Activated naive CD8-positive, alpha-beta T cell treated with anti-CD3 and anti-CD28 coated beads, Interleukin-2, amount 50 U/mL, for 24 hours (primary cell): Measurements from ENCODE around the gene TK1.
A peak's percentile ranks its signal among the peaks of the same experiment; 100 is the strongest.

ENCODE experiments used
- ATAC-seq: fragments of 150-1000 bp; cut with Tn5 transposase; one replicate; pipeline ENCODE4 v1.10.0; 2021
- DNase-seq: peaks from one replicate; pipeline ENCODE4 v3.0.0; 2021
- H3K27ac Mint-ChIP-seq: one replicate; pipeline ENCODE4 v1.8.0; 2021; ENCODE audit warnings: mild to moderate bottlenecking, mixed read lengths
- H3K27me3 Mint-ChIP-seq: one replicate; pipeline ENCODE4 v1.8.0; 2021; ENCODE audit warnings: mixed read lengths
- H3K36me3 Mint-ChIP-seq: one replicate; pipeline ENCODE4 v1.8.0; 2021; ENCODE audit warnings: low read depth, mixed read lengths
- H3K4me1 Mint-ChIP-seq: one replicate; pipeline ENCODE4 v1.8.0; 2021; ENCODE audit warnings: mixed read lengths
- H3K4me3 Mint-ChIP-seq: one replicate; pipeline ENCODE4 v1.8.0; 2021; ENCODE audit warnings: mild to moderate bottlenecking, moderate library complexity, mixed read lengths
- H3K9me3 Mint-ChIP-seq: one replicate; pipeline ENCODE4 v1.8.0; 2021; ENCODE audit warnings: mixed read lengths

TK1 gene

GRCh38 chr17:78159575-78160158 lies 27.2 kb downstream of the TK1 start:
- peak overlapping the region; percentile 33 for H3K27ac Mint-ChIP-seq
- H3K27me3 Mint-ChIP-seq, result no peaks in the 10 kb centered on the region
- H3K4me1 Mint-ChIP-seq, result peaks cover 14% of the 10 kb centered on the region
- DNase-seq (no peak), ATAC-seq (peak; percentile 70)
- H3K4me3 Mint-ChIP-seq, result no peak overlapping the region
- no peaks in the 10 kb centered on the region for H3K36me3 Mint-ChIP-seq
- H3K9me3 Mint-ChIP-seq, result no peaks in the 10 kb centered on the region

DNA sequence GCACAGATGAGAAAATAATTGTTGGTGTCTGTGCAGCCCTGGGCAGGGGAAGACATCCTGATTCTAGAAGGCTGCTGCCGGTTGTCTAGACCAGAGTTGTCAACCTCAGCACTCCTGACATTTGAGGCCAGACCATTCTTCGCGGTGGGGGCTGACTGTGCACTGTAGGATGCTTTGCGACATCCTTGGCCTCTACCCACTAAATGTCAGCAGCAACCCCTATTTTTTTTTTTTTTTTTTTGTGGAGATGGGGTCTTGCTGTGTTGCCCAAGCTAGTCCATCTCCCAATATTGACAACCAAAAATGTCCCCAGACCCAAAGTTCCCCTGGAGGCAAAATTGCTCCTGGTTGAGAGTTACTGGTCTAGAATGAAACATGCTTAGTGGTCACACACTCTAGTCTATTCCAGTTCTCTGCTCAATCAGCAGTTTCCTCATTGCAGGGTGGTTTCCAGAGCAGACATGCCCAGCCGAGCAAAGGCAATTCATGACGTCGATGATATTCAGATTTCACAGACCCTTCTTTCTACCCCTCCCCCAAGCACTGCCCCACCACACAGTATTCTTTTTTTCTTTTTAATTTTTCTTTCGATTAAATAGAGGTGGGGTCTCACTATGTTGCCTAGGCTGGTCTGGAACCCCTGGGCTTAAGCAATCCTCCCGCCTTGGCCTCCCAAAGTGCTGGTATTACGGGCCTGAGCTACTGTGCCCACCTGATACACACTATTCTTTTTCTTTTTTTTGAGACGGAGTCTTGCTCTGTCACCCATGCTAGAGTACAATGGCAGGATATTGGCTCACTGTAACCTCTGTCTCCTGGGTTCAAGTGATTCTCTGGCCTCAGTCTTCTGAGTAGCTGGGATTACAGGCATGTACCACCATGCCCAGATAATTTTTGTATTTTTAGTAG lies 31.7 kb downstream of the TK1 start:
- Mint-ChIP-seq H3K36me3 (no peaks in the 10 kb centered on the region), H3K4me3 (no peak overlapping the region), H3K27me3 (no peaks in the 10 kb centered on the region), H3K9me3 (no peaks in the 10 kb centered on the region), H3K4me1 (peaks cover 16% of the 10 kb centered on the region), H3K27ac (peak overlapping the region; percentile 60)
- ATAC-seq (peak; percentile 74), DNase-seq (peak; percentile 34)

GRCh38 chr17:78151514-78152008 lies 35.3 kb downstream of the TK1 start:
- no peak for DNase-seq
- H3K27me3 Mint-ChIP-seq, result no peaks in the 10 kb centered on the region
- H3K4me1 Mint-ChIP-seq, result peaks cover 27% of the 10 kb centered on the region
- no peak for ATAC-seq
- H3K36me3 Mint-ChIP-seq, result no peaks in the 10 kb centered on the region
- no peaks in the 10 kb centered on the region for H3K9me3 Mint-ChIP-seq
- H3K4me3 Mint-ChIP-seq, result no peak overlapping the region
- no peak overlapping the region for H3K27ac Mint-ChIP-seq

GRCh38 chr17:78148286-78149016 lies 38.4 kb downstream of the TK1 start:
- no peaks in the 10 kb centered on the region for H3K27me3 Mint-ChIP-seq
- peak overlapping the region; percentile 35 for H3K27ac Mint-ChIP-seq
- H3K4me1 Mint-ChIP-seq, result peaks cover 31% of the 10 kb centered on the region
- no peaks in the 10 kb centered on the region for H3K9me3 Mint-ChIP-seq
- no peak for DNase-seq
- H3K36me3 Mint-ChIP-seq, result no peaks in the 10 kb centered on the region
- no peak overlapping the region for H3K4me3 Mint-ChIP-seq
- ATAC-seq, result no peak

GRCh38 chr17:78147315-78147998 lies 39.4 kb downstream of the TK1 start:
- ATAC-seq, result peak; percentile 29
- H3K27me3 Mint-ChIP-seq, result no peaks in the 10 kb centered on the region
- H3K36me3 Mint-ChIP-seq, result no peaks in the 10 kb centered on the region
- no peak overlapping the region for H3K4me3 Mint-ChIP-seq
- DNase-seq, result no peak
- H3K27ac Mint-ChIP-seq, result peak overlapping the region; percentile 69
- H3K4me1 Mint-ChIP-seq, result peaks cover 33% of the 10 kb centered on the region
- no peaks in the 10 kb centered on the region for H3K9me3 Mint-ChIP-seq

- no peaks in the 10 kb centered on the region for H3K9me3 Mint-ChIP-seq
- ATAC-seq (no peak), DNase-seq (no peak)
- H3K4me3 Mint-ChIP-seq, result no peak overlapping the region
- no peaks in the 10 kb centered on the region for H3K27me3 Mint-ChIP-seq
- H3K4me1 Mint-ChIP-seq, result peaks cover 38% of the 10 kb centered on the region
- H3K36me3 Mint-ChIP-seq, result no peaks in the 10 kb centered on the region
- peak overlapping the region; percentile 69 for H3K27ac Mint-ChIP-seq
Measured at GRCh38 chr17:78146881-78147280, 40.0 kb downstream of the TK1 start.

GRCh38 chr17:78146471-78146869 lies 40.4 kb downstream of the TK1 start:
- Mint-ChIP-seq H3K27ac (peak overlapping the region; percentile 69), H3K4me3 (no peak overlapping the region), H3K9me3 (no peaks in the 10 kb centered on the region), H3K4me1 (peaks cover 42% of the 10 kb centered on the region), H3K36me3 (peaks cover 2% of the 10 kb centered on the region), H3K27me3 (no peaks in the 10 kb centered on the region)
- no peak for ATAC-seq
- no peak for DNase-seq

DNA sequence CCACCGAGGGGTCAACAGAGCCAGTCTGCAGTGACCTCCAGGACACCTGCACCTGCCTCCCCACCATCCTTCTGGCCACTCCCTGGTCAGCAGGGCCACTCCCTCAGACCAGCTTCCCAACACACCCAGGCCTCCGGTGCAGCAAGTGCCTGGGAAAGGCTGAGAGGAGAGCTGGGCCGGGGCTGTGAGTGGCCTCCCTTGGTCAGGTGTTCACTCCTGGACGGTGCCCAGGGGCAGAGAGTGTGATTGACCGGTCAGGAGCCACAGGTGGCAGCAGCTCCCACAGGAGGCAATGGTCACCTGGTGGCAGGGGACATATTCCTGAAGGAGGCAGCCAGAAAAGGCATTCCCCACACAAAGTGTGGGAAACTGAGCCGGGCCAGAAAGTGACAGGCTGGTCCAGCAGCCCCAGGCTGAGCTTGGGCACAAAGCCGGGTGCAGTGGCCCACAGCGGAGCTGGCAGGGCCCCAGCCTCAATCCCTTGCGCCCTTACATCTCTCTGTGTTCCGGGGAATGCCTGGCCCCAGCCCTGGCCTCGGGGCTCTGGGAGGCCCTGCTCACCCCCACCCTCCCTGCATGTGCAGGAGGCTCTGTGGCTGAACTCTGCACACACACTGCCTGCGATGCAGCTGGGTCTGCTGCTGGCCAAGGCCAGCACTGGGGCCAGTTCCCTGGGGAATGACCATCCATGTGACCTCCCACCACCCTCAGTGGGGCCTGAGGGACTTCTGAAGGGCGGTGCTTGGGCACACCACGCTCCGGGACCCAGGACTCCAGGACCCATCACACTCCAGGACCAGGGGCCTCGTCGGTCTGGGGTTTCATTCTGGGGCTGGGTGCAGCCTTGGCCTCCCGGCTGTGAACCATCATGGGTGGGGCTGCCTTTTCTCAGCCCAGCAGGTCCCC lies 41.9 kb downstream of the TK1 start:
- ATAC-seq, result no peak
- Mint-ChIP-seq H3K4me1 (peaks cover 50% of the 10 kb centered on the region), H3K27ac (no peak overlapping the region), H3K27me3 (no peaks in the 10 kb centered on the region), H3K9me3 (no peaks in the 10 kb centered on the region), H3K4me3 (no peak overlapping the region), H3K36me3 (peaks cover 9% of the 10 kb centered on the region)
- no peak for DNase-seq

- no peak overlapping the region for H3K4me3 Mint-ChIP-seq
- H3K27me3 Mint-ChIP-seq, result no peaks in the 10 kb centered on the region
- peaks cover 13% of the 10 kb centered on the region for H3K36me3 Mint-ChIP-seq
- DNase-seq (no peak), ATAC-seq (no peak)
- H3K27ac Mint-ChIP-seq, result no peak overlapping the region
- H3K4me1 Mint-ChIP-seq, result peaks cover 54% of the 10 kb centered on the region
- H3K9me3 Mint-ChIP-seq, result no peaks in the 10 kb centered on the region
Measured at GRCh38 chr17:78144147-78144719, 42.6 kb downstream of the TK1 start.

GRCh38 chr17:78143214-78144146 lies 43.4 kb downstream of the TK1 start:
- Mint-ChIP-seq H3K9me3 (no peaks in the 10 kb centered on the region), H3K4me1 (peaks cover 56% of the 10 kb centered on the region), H3K36me3 (peaks cover 15% of the 10 kb centered on the region), H3K4me3 (no peak overlapping the region), H3K27ac (no peak overlapping the region), H3K27me3 (no peaks in the 10 kb centered on the region)
- no peak for DNase-seq
- ATAC-seq, result no peak

GRCh38 chr17:78142119-78142861 lies 44.6 kb downstream of the TK1 start:
- peak; percentile 36 for DNase-seq
- ATAC-seq, result no peak
- Mint-ChIP-seq H3K9me3 (no peaks in the 10 kb centered on the region), H3K4me1 (peaks cover 57% of the 10 kb centered on the region), H3K4me3 (no peak overlapping the region), H3K27ac (no peak overlapping the region), H3K36me3 (peaks cover 17% of the 10 kb centered on the region), H3K27me3 (no peaks in the 10 kb centered on the region)
